COLO668 (cell line): ENCODE results near the gene TUBD1.
A peak's percentile ranks its signal among the peaks of the same experiment; 100 is the strongest.
"Not testable (repeated sequence)": the region's sequence is repeated elsewhere in the genome, so short reads cannot be mapped to it uniquely, and the experiment has no call there.

Experiments used
- DNase-seq: peaks from one replicate; lab custom pipeline; 2025; ENCODE audit not compliant: unreplicated experiment; lab: John Stamatoyannopoulos, UW

Gene TUBD1

GRCh38 chr17:59892924-59893675 lies at the start of gene TUBD1, which contains the start of gene RPS6KB1:
TSS of gene TUBD1 (minus strand) at chr17:59892943. CDS start at chr17:59891002, 1,941 bp downstream.
TSS of gene RPS6KB1 (plus strand) at chr17:59893121. CDS start at chr17:59893185, 64 bp downstream.
- DNase-seq: peak; percentile 91

GRCh38 chr17:59941131-59941530 lies 48.4 kb upstream of the TUBD1 start:
- DNase-seq: no peak

- DNase-seq: not testable (repeated sequence)
These were observed 48.0 kb upstream of the TUBD1 start for GRCh38 chr17:59940697-59941096.

GRCh38 chr17:59933317-59933716 lies 40.6 kb upstream of the TUBD1 start:
- not testable (repeated sequence) for DNase-seq

GRCh38 chr17:59930768-59931167 lies 38.0 kb upstream of the TUBD1 start:
- not testable (repeated sequence) for DNase-seq

GRCh38 chr17:59930121-59930520 lies 37.4 kb upstream of the TUBD1 start:
- not testable (repeated sequence) for DNase-seq

GRCh38 chr17:59920637-59921036 lies 27.9 kb upstream of the TUBD1 start:
- not testable (repeated sequence) for DNase-seq

- no peak for DNase-seq
These were observed 23.7 kb upstream of the TUBD1 start for GRCh38 chr17:59916446-59916845.

- peak; percentile 0 for DNase-seq
These were observed 21.6 kb upstream of the TUBD1 start for GRCh38 chr17:59914274-59914854.

- no peak for DNase-seq
These were observed 14.7 kb upstream of the TUBD1 start for GRCh38 chr17:59907467-59907866.

GRCh38 chr17:59903455-59903854 lies 10.7 kb upstream of the TUBD1 start:
- no peak for DNase-seq

GRCh38 chr17:59901604-59902003 lies 8.9 kb upstream of the TUBD1 start:
- no peak for DNase-seq

GRCh38 chr17:59899099-59899498 lies 6.4 kb upstream of the TUBD1 start:
- DNase-seq: no peak

GRCh38 chr17:59897090-59897489 lies 4.3 kb upstream of the TUBD1 start:
- no peak for DNase-seq

GRCh38 chr17:59893676-59894100 lies 945 bp upstream of the TUBD1 start:
- no peak for DNase-seq

- DNase-seq: peak; percentile 55
These were observed 356 bp downstream of the TUBD1 start for GRCh38 chr17:59892251-59892923.

GRCh38 chr17:59890720-59891119 lies 2.0 kb downstream of the TUBD1 start:
- no peak for DNase-seq

GRCh38 chr17:59888145-59888750 lies 4.5 kb downstream of the TUBD1 start:
- DNase-seq: no peak

GRCh38 chr17:59884861-59885260 lies 7.9 kb downstream of the TUBD1 start:
- DNase-seq: no peak

GRCh38 chr17:59878624-59879023 lies 14.1 kb downstream of the TUBD1 start:
- DNase-seq: no peak

- no peak for DNase-seq
These were observed 14.8 kb downstream of the TUBD1 start for GRCh38 chr17:59877965-59878364.
